Inflammatory macrophage treated with lipopolysaccharide for 4 hours (primary cell): Measurements from ENCODE around the gene SERINC2.

Experiments used
- DNase-seq: peaks from one replicate; pipeline ENCODE4 v3.0.0-alpha.2; 2020

Gene SERINC2

DNA sequence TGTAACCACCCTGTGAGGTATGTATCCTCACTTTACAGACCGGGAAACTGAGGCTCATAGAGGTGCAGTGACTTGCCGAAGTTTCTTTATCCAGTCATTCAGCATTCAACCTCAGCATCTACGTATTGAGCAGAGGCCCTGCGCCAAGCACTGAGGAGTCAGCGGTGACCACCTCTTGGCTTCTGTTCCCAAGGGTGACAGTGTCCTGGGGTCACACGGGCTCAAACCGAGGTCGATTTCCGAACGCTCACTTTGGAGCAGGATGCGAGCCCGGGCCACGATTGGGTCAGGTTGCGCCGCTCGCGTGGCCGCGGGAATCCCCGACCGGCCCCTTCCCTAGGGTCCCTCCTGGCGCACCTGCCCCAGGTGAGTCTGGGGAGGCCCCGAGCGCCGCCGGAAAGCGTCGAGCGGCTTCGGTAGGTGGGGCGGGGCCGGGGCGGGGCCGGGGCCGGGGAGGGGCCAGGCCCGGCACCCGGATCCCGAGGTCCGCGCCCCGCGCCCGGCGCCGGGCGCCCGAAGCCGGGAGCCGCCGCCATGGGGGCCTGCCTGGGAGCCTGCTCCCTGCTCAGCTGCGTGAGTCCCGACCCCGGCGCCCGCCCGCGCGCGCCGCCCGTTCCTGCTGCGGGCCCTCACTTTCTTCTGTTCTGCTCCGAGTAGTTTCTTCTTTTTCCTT is at the start of gene SERINC2:
Gene SERINC2 (plus strand): TSS at position 482 of the 673 bp plus-strand sequence. CDS start 53 bp downstream, at position 535.
- peak; percentile 17 for DNase-seq

DNA sequence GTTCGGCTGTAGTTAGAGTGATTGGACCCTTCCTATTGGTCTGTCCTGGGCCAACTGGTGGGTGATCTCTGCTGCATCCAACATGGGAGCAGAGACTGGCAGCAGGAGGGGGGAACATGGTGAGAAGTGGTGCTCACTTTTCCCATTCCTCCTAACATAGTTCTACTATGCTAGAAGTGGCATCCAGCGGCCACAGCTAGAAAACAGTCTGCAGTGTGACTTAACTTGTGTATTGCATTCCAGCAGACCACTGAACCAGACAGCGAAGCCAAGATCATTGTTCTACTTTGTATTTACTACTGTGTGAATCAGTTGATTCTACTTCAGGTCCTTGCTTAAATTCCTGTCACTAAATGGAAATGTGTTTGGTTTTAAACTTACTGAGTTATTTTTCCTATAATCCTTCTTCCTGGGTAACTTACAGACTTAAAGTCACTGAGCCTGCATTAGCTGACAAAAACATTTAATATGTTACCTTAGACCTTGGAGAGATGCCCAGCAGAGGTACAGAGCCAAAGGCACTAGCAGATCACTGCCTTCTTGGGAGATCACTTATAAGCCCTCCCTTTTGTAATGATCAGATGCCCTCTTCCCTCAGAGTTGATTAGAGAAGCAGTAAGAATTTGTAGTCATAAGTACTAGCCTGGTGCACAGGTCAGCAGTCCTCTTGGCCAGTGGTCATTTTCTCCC is 48.3 kb upstream of the SERINC2 start:
- DNase-seq: no peak

GRCh38 chr1:31366796-31367195 is 46.2 kb upstream of the SERINC2 start:
- peak; percentile 34 for DNase-seq

GRCh38 chr1:31368611-31369107 is 44.4 kb upstream of the SERINC2 start:
- DNase-seq: no peak

- no peak for DNase-seq
Observed at GRCh38 chr1:31370021-31370420, 43.0 kb upstream of the SERINC2 start.

- no peak for DNase-seq
Observed at GRCh38 chr1:31370565-31370964, 42.4 kb upstream of the SERINC2 start.

- DNase-seq: peak; percentile 61
Observed at GRCh38 chr1:31371121-31371959, 41.7 kb upstream of the SERINC2 start.

DNA sequence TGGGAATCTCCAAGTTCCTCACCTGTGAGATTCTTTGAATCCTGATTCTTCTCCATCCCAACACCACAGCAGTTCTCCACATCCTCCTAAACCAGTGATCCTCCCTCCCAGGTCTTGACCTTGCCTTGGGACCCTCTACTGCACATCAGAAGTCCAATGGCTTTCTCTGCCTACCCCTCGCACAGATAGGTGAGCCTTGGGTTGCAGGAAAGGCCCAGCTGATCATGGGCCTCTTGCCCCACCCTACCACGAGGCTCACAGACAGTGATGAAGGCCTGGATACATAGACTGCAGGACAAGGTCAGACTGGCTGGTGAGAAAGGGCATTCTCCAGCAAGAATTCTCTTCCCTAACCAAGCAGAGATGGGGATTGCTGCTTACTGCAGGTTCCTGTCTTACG is 41.0 kb upstream of the SERINC2 start:
- DNase-seq: no peak

- no peak for DNase-seq
Observed at GRCh38 chr1:31372751-31373055, 40.3 kb upstream of the SERINC2 start.

GRCh38 chr1:31373056-31373896 is 39.7 kb upstream of the SERINC2 start, which contains the start of gene FABP3:
FABP3 (minus strand) TSS chr1:31373076; CDS start chr1:31373014, 62 bp downstream.
- peak; percentile 36 for DNase-seq

- no peak for DNase-seq
Observed at GRCh38 chr1:31373897-31374486, 39.0 kb upstream of the SERINC2 start.

DNA sequence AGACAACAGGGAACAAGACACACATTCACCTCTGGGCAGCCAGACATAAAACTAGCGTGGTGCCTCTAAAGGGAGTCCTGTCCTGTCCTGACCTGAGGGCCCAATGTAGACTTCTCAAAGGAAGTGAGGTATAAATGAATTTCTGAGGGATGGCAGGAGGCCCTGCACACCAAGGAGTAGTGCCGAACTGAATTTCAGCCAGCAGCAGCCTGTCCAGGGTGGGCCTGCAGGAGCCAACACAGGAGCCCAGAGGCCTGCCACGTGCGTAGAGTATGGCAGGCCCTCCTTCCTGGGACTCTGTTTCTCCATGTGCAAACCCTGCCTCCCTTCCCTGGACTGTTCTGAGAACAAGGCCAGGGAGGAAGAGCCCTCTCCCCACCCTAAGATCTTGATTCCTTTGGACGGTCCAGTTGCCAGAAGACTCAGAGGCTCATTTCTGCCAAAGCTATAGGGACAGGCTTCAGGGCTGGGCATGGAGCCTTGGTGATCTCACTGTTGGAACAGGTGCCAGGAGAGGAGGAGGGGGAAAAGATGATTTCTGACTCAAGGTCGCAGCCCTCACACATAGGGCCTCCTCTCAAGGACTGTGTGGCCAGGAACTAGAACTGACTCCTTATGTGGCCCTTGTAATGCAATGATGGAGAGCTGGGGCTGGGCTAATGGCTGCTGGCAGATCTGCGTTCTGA is 38.4 kb upstream of the SERINC2 start:
- no peak for DNase-seq

DNA sequence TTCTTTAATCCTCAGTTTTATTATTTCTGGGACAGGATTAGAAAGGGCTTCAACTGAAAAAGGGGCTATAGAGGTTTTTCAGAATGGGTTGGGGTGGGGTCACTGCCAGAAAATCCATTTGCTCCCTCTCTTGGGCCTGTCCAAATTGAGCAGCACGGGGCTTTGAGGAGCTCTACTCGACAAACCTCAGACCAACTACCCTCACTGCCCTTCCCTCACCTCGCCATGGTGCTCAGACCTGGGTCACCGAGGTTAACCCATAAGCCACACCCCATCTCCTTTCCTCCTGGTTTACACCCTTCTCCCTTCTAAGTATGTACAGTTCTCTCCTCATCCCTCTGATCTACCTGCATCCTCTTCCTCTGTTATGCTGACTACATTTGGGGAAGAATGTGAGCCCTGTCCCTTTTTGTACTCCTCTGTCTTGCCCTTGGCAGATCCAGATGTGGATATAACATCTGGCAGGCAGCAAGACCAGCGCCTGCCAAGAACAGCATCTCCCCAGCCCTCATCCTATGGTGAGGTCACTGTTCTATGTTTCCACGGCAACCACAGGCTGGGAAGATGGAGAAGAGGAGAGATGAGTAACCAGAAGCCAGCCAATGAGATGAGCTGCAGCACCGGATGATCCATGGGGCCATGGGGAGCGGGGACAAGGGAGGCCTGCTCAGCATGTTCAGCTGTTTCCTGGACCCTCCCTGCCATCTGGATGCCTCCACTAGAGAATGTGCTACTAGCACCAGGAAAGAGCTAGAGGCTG is 36.5 kb upstream of the SERINC2 start:
- no peak for DNase-seq

DNA sequence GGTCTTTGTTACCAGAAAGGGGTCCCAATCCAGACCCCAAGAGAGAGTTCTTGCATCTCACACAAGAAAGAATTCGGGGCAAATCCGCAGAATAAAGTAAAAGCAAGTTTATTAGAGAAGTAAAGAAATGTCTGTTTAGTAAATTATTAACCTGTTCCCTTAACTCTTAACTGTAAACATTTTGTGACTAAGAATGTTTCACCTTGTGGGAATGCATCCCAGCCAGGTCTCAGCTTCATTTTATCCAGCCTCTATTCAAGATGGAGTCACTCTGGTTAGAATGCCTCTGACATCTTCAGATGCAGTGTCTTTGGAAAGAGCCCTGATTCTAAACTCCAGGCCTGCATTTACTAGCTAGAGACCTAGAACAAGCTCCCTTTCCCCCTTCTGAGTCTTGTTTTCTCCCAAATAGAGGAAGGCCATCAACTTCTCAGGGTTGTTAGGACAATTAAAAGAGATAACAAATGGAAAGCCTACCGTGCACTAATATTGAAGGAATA is 35.6 kb upstream of the SERINC2 start:
- no peak for DNase-seq

DNA sequence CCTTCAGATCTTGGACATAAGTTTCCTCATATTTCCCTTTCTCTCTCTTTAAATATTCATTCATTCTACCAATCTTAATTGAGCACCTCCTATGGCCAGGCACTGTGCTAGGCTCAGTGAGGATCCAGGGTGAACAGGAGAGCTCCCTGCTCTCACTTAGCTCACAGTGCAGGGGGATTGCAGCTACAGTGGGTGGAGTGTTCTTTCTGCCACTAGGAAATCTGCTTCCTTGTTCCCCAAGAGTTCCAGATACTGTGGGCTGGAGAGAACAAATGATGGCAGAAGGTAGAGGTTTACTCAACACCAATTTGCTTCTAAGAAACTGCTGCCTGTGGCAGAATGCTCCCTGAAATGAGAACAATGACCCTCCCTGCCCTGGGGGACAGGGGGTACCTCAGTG is 35.0 kb upstream of the SERINC2 start:
- DNase-seq: no peak

DNA sequence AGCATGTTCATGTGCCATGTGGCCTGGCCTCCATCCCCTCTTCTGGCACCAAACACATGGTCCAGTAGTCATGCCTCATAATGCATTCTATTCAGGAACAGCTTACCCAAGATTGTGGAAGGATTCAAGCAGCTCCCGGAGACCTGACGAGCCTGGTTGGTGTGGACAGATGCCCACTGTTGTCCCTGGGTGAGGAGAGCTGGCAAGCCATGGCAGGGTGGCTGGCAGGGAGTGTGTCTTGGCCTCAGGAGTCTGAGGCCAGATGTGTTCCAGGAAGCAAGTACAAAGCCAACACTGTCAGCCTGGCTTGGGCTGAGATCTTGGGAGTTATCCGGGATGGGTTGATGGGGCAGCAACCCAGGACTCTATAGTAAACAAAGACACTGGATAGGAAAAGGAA is 32.8 kb upstream of the SERINC2 start:
- no peak for DNase-seq

DNA sequence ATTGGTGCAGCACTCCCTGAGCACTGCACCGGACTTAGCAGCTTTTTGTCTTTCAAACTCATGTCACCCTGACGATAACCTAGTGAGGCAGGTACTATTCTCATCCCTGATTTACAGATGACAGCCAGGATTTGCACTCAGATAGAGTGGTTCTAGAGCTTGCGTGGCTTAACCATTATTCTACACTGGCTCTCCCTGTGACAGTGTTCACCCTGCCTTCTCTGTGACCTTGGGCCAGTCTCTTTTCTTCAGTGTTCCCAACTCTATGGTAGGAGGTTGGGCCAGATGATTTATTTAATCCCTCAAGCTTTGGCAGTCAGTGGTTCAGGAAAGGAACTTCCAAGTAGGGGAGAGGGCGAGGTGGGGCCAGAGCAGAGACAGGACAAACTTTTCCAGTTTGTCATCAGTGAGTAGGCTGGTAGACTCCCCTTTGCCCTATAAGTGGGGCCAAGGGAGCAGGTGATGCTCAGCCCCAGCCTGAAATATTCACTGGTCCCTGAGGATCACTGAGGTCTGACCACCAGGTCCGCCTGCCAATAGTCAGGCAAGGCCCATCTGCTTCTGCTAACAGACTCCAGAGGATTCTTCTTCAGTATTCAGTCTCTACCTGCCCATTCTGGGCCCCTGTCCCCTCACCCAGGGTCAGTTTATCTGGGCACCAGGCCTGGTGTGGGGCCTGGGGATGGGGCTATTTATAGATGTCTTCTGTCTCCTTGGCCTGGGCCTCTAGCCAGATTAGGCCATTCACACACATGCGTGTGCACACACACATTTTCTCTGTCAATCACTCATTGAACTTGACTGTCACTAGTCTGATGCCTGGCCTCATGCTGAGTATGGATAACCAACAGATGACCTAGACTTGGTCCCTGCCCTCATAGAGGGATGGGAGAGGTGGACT is 31.4 kb upstream of the SERINC2 start:
- no peak for DNase-seq

- no peak for DNase-seq
Observed at GRCh38 chr1:31382379-31382989, 30.5 kb upstream of the SERINC2 start.

DNA sequence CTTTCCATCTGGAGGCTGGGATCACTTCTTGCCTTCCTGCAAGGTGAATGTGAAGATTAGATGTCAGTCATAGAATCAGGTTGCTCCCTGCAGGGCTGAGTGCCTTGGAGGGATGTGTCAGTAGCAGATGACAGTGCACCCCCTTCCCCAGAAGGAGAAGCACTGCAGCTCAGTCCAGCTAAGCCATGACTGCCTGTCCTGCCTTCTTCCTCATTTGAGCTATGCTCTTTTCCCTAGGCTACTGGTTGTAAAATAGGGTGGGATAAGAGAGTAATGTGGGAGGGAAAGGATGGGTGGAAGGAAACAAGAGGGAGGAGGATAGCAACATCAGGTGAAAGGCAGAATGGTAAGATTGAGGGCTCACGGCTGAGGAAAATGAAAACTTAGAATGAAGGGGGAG is 29.0 kb upstream of the SERINC2 start:
- DNase-seq: peak; percentile 55
